H9 (cell line): ENCODE measurements around the gene CYP2A7. TPM values are rescaled to one million over a fixed set of nuclear protein-coding genes. Genes with fewer than 3 reads are reported as not detected.
"Not testable (repeated sequence)": the region's sequence is repeated elsewhere in the genome, so short reads cannot be mapped to it uniquely, and the experiment has no call there.

ENCODE experiments used
- DNase-seq: peaks from one replicate; pipeline ENCODE4 v3.0.0-alpha.2; 2017
- H2AFZ ChIP-seq: one replicate; pipeline ENCODE4 v1.6.1; 2013; ENCODE audit warnings: mild to moderate bottlenecking, low read length, control low read depth, moderate library complexity
- H2AK5ac ChIP-seq: 2 replicates; pipeline ENCODE4 v1.6.1; 2013; ENCODE audit warnings: low read length, control low read depth, mixed read lengths; ENCODE audit not compliant: insufficient read length
- H2BK120ac ChIP-seq: one replicate; pipeline ENCODE4 v1.6.1; 2013; ENCODE audit warnings: low read depth, mild to moderate bottlenecking, low read length, control low read depth, inconsistent platforms; ENCODE audit not compliant: poor library complexity, severe bottlenecking
- H2BK12ac ChIP-seq: 2 replicates; pipeline ENCODE4 v1.6.1; 2013; ENCODE audit warnings: low read length, control low read depth, mixed read lengths, low read depth; ENCODE audit not compliant: insufficient read length
- H2BK15ac ChIP-seq: 2 replicates; pipeline ENCODE4 v1.6.1; 2013; ENCODE audit warnings: low read depth, low read length, control low read depth
- H2BK20ac ChIP-seq: one replicate; pipeline ENCODE4 v1.6.1; 2013; ENCODE audit warnings: low read depth, mild to moderate bottlenecking, low read length, control low read depth, inconsistent platforms; ENCODE audit not compliant: poor library complexity, severe bottlenecking
- H2BK5ac ChIP-seq: 2 replicates; pipeline ENCODE4 v1.6.1; 2013; ENCODE audit warnings: low read length, control low read depth, mixed read lengths; ENCODE audit not compliant: insufficient read length
- H3K14ac ChIP-seq: 2 replicates; pipeline ENCODE4 v1.6.1; 2013; ENCODE audit warnings: low read length, control low read depth; ENCODE audit not compliant: insufficient read depth
- H3K18ac ChIP-seq: 2 replicates; pipeline ENCODE4 v1.6.1; 2013; ENCODE audit warnings: low read depth, mild to moderate bottlenecking, mixed read lengths, low read length, control low read depth; ENCODE audit not compliant: insufficient read length
- H3K23ac ChIP-seq: 2 replicates; pipeline ENCODE4 v1.6.1; 2013; ENCODE audit warnings: low read length, control low read depth, mixed read lengths, low read depth; ENCODE audit not compliant: insufficient read length
- H3K23me2 ChIP-seq: 2 replicates; pipeline ENCODE4 v1.6.1; 2013; ENCODE audit warnings: low read depth, mild to moderate bottlenecking, mixed read lengths, low read length, control low read depth; ENCODE audit not compliant: insufficient read length, poor library complexity, severe bottlenecking
- H3K27ac ChIP-seq: 2 replicates; pipeline ENCODE4 v1.5.1; 2013; ENCODE audit warnings: low read length, control low read depth, mixed read lengths, low read depth; ENCODE audit not compliant: insufficient read length
- H3K27me3 ChIP-seq: 2 replicates; pipeline ENCODE4 v1.6.1; 2013; ENCODE audit warnings: low read length, control low read depth, inconsistent platforms; ENCODE audit not compliant: insufficient read depth
- H3K4ac ChIP-seq: 2 replicates; pipeline ENCODE4 v1.6.1; 2013; ENCODE audit warnings: low read depth, mild to moderate bottlenecking, control low read depth, inconsistent platforms, low read length, moderate library complexity
- H3K4me1 ChIP-seq: 2 replicates; pipeline ENCODE4 v1.6.1; 2013; ENCODE audit warnings: low read length, control low read depth, inconsistent platforms; ENCODE audit not compliant: insufficient read depth
- H3K4me2 ChIP-seq: 2 replicates; pipeline ENCODE4 v1.6.1; 2013; ENCODE audit warnings: low read length, control low read depth, mixed read lengths; ENCODE audit not compliant: insufficient read length, insufficient read depth
- H3K56ac ChIP-seq: 2 replicates; pipeline ENCODE4 v1.6.1; 2013; ENCODE audit warnings: low read depth, mild to moderate bottlenecking, mixed read lengths, low read length, control low read depth; ENCODE audit not compliant: insufficient read length
- H3K79me1 ChIP-seq: 2 replicates; pipeline ENCODE4 v1.6.1; 2013; ENCODE audit warnings: low read depth, mild to moderate bottlenecking, moderate library complexity, low read length, control low read depth, inconsistent platforms; ENCODE audit not compliant: insufficient read depth, poor library complexity, severe bottlenecking
- H3K79me2 ChIP-seq: 2 replicates; pipeline ENCODE4 v1.6.1; 2013; ENCODE audit warnings: low read length, control low read depth, inconsistent platforms; ENCODE audit not compliant: insufficient read depth
- H3K9ac ChIP-seq: 2 replicates; pipeline ENCODE4 v1.6.1; 2013; ENCODE audit warnings: low read length, control low read depth, mixed read lengths; ENCODE audit not compliant: insufficient read length; ENCODE audit errors: extremely low read depth
- H3K9me3 ChIP-seq: one replicate; pipeline ENCODE4 v1.6.1; 2013; ENCODE audit warnings: low read depth, low read length, inconsistent platforms; ENCODE audit not compliant: control insufficient read depth
- H3T11ph ChIP-seq: one replicate; pipeline ENCODE4 v1.6.1; 2013; ENCODE audit warnings: mild to moderate bottlenecking, low read length, control low read depth, inconsistent platforms
- H4K20me1 ChIP-seq: one replicate; pipeline ENCODE4 v1.6.1; 2013; ENCODE audit not compliant: control insufficient read depth, insufficient read length, insufficient read depth
- H4K5ac ChIP-seq: 2 replicates; pipeline ENCODE4 v1.6.1; 2013; ENCODE audit warnings: low read depth, mild to moderate bottlenecking, mixed read lengths, low read length, control low read depth; ENCODE audit not compliant: insufficient read length
- H4K8ac ChIP-seq: replicated peaks from 2 replicates; pipeline ENCODE4 v1.6.1; 2013; ENCODE audit warnings: low read length, control low read depth, mixed read lengths, low read depth; ENCODE audit not compliant: insufficient read length
- H4K91ac ChIP-seq: 2 replicates; pipeline ENCODE4 v1.6.1; 2013; ENCODE audit warnings: low read depth, mild to moderate bottlenecking, moderate library complexity, mixed read lengths, low read length, control low read depth; ENCODE audit not compliant: insufficient read length
- H3K27ac Mint-ChIP-seq, 3 experiments: 2 replicates in 2 of 3; 3 replicates in 1 of 3; pipeline ENCODE4 v1.8.0; 2020 to 2021; ENCODE audit warnings: mixed read lengths in 3 of 3, mild to moderate bottlenecking in 1 of 3, moderate library complexity in 1 of 3
- H3K27me3 Mint-ChIP-seq: 2 replicates; pipeline ENCODE4 v1.8.0; 2021; ENCODE audit warnings: low read depth, mild to moderate bottlenecking, moderate library complexity, mixed read lengths
- H3K36me3 Mint-ChIP-seq, 3 experiments: 2 replicates in 2 of 3; 3 replicates in 1 of 3; pipeline ENCODE4 v1.8.0; 2020 to 2021; ENCODE audit warnings: low read depth in 3 of 3, mixed read lengths in 3 of 3; ENCODE audit not compliant: insufficient read depth in 1 of 3
- H3K4me1 Mint-ChIP-seq, 2 experiments: 2 replicates each; pipeline ENCODE4 v1.8.0; 2020; ENCODE audit warnings: mixed read lengths in 2 of 2
- H3K4me3 Mint-ChIP-seq, 2 experiments: 2 replicates in 1 of 2; 3 replicates in 1 of 2; pipeline ENCODE4 v1.8.0; 2020 to 2021; ENCODE audit warnings: mild to moderate bottlenecking in 2 of 2, mixed read lengths in 2 of 2, moderate library complexity in 1 of 2
- H3K9me3 Mint-ChIP-seq, 2 experiments: 2 replicates in 1 of 2; 3 replicates in 1 of 2; pipeline ENCODE4 v1.8.0; 2020; ENCODE audit warnings: mild to moderate bottlenecking in 2 of 2, mixed read lengths in 2 of 2, moderate library complexity in 1 of 2
- WGBS: extraction: QIAGEN DNeasy Blood & Tissue Kit; methylation state at CpG from one replicate; pipeline ENCODE4 v1.1.7; 2013; ENCODE audit warnings: missing lambda C conversion rate, low lambda C conversion rate, mixed read lengths; ENCODE audit not compliant: insufficient read length; ENCODE audit errors: extremely low coverage; 5-methylcytosine and 5-hydroxymethylcytosine counted together
- total RNA-seq: library from RNA; stranded (reverse); gene quantifications from 2 replicates; pipeline ENCODE4 v1.2.1, GENCODE V29; 2021
- TF ChIP-seq, protein P1 (sequence below): fragments of 200-600 bp; sonication (generic); conservative IDR thresholded peaks from 3 replicates; pipeline ENCODE4 v1.8.0; 2021; ENCODE audit warnings: antibody characterized with exemption, mild to moderate bottlenecking

CYP2A7 gene
- total RNA-seq, 1 experiment from 2014 or later: not detected

DNA sequence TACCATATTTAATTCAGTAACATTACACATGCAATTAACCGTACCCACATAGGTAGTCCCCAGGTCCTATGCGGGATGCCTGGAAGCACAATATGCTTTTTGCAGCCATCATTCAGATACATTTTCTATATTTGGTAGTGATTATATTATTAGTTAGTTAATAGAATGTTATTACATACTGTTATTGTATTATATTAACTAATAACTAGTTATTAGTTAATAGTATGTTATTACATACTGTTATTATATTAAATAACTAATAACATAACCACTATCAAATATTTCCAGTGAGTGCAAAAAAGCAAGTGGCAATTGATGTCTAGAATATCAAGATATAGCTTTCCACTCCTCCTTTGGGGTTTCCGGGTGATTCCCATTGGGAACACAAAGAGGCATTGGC, 45.5 kb upstream of the CYP2A7 start:
- Histone ChIP-seq H3K14ac (no peak overlapping the region), H2BK5ac (no peak overlapping the region), H3K18ac (no peak overlapping the region), H3K79me2 (no peaks in the 10 kb centered on the region), H3K23ac (no peak overlapping the region), H3K27me3 (no peaks in the 10 kb centered on the region), H2AFZ (no peak overlapping the region), H3K56ac (no peak overlapping the region), H3K23me2 (no peaks in the 10 kb centered on the region), H3K9me3 (no peaks in the 10 kb centered on the region), H3K79me1 (no peaks in the 10 kb centered on the region), H3T11ph (no peak overlapping the region), H4K5ac (no peak overlapping the region), H3K4ac (no peak overlapping the region), H3K9ac (no peak overlapping the region), H2BK12ac (no peak overlapping the region), H2BK15ac (no peak overlapping the region), H2BK120ac (no peak overlapping the region), H3K27ac (no peak overlapping the region), H4K20me1 (no peaks in the 10 kb centered on the region), H3K4me2 (no peak overlapping the region), H4K91ac (no peak overlapping the region), H4K8ac (no peak overlapping the region), H3K4me1 (no peaks in the 10 kb centered on the region), H2BK20ac (no peak overlapping the region), H2AK5ac (no peak overlapping the region)
- TF ChIP-seq, protein P1, sequence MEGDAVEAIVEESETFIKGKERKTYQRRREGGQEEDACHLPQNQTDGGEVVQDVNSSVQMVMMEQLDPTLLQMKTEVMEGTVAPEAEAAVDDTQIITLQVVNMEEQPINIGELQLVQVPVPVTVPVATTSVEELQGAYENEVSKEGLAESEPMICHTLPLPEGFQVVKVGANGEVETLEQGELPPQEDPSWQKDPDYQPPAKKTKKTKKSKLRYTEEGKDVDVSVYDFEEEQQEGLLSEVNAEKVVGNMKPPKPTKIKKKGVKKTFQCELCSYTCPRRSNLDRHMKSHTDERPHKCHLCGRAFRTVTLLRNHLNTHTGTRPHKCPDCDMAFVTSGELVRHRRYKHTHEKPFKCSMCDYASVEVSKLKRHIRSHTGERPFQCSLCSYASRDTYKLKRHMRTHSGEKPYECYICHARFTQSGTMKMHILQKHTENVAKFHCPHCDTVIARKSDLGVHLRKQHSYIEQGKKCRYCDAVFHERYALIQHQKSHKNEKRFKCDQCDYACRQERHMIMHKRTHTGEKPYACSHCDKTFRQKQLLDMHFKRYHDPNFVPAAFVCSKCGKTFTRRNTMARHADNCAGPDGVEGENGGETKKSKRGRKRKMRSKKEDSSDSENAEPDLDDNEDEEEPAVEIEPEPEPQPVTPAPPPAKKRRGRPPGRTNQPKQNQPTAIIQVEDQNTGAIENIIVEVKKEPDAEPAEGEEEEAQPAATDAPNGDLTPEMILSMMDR: no peak
- Mint-ChIP-seq H3K9me3 (no peaks in the 10 kb centered on the region), H3K4me1 (peaks cover 10 to 11% of the 10 kb centered on the region in 2 experiments), H3K4me3 (no peak overlapping the region), H3K27ac (no peak overlapping the region), H3K27me3 (no peaks in the 10 kb centered on the region; the same call in 1 of the 2 replicates), H3K36me3 (no peaks in the 10 kb centered on the region)
- DNase-seq: no peak
- WGBS: no CpG with 5 or more reads among the region's 3 CpGs

- H3K79me2 ChIP-seq, H3K18ac ChIP-seq, H2BK20ac ChIP-seq, H2BK5ac ChIP-seq, H3K23ac ChIP-seq, H4K5ac ChIP-seq, H3K56ac ChIP-seq, H4K8ac ChIP-seq, H3K9me3 Mint-ChIP-seq, H3K27ac Mint-ChIP-seq, H3K27ac ChIP-seq, H3K27me3 Mint-ChIP-seq, H2BK120ac ChIP-seq, H3K4ac ChIP-seq, H3K14ac ChIP-seq, H3K4me1 Mint-ChIP-seq, H3K27me3 ChIP-seq, H3K23me2 ChIP-seq, H2AK5ac ChIP-seq, H3K9me3 ChIP-seq, H2BK12ac ChIP-seq, H3K36me3 Mint-ChIP-seq, H2AFZ ChIP-seq, H4K91ac ChIP-seq, H3K4me2 ChIP-seq, H3K9ac ChIP-seq, H3T11ph ChIP-seq, H4K20me1 ChIP-seq, H3K4me3 Mint-ChIP-seq, H2BK15ac ChIP-seq, DNase-seq, H3K79me1 ChIP-seq, H3K4me1 ChIP-seq: not testable (repeated sequence)
- WGBS: no CpG with 5 or more reads among the region's 1 CpG
Observed at GRCh38 chr19:40926276-40926675, 44.2 kb upstream of the CYP2A7 start.
